HepG2 (cell line): Measurements from ENCODE around the gene HILPDA. TPM values are rescaled to one million over a fixed set of nuclear protein-coding genes. Genes with fewer than 3 reads are reported as not detected.

Experiments used
- ATAC-seq: fragments of 200-7000 bp; cut with Tn5 transposase; 3 replicates; pipeline ENCODE4 v1.9.1; 2020; ENCODE audit warnings: mild to moderate bottlenecking, moderate library complexity
- BruUV-seq: library from RNA; stranded (reverse); fragments of 400-500 nt; replicated peaks from 2 replicates; lab custom pipeline; 2021; lab: Mats Ljungman, UMichigan
- CTCF ChIA-PET: fragments of 300-600 bp; formaldehyde crosslinking; extraction: SDS; loops from one replicate; lab custom pipeline; 2021; ENCODE audit warnings: low total read pairs, inconsistent platforms, low intra/inter-chr PET ratio; lab: Yijun Ruan, JAX
- POLR2A ChIA-PET: fragments of 350-600 bp; sonication (Branson Sonifier 250); formaldehyde crosslinking; loops from one replicate; lab custom pipeline; 2020; ENCODE audit warnings: antibody characterized with exemption, inconsistent platforms; lab: Yijun Ruan, JAX
- DNase-seq: peaks from one replicate; pipeline ENCODE4 v3.0.0-alpha.2; 2015; ENCODE audit warnings: low spot score
- FAIRE-seq: peaks from 3 replicates; lab custom pipeline; 2011; peaks lifted over from hg19 to GRCh38; lab: Jason Lieb, UNC
- H2AFZ ChIP-seq: one replicate; pipeline ENCODE4 v1.6.1; 2011; ENCODE audit warnings: low read length, inconsistent platforms
- H3K27ac ChIP-seq: fragments of 300-600 bp; 3 replicates; pipeline ENCODE4 v1.8.0; 2011; ENCODE audit warnings: mixed run types, mild to moderate bottlenecking, mixed read lengths, low read length, inconsistent platforms; ENCODE audit not compliant: insufficient read depth; ENCODE audit errors: extremely low read length
- H3K27me3 ChIP-seq, 2 experiments: fragments of 200-600 bp in 1 of 2; 2 replicates in 1 of 2; 3 replicates in 1 of 2; pipeline versions ENCODE4 v1.6.0 to v1.8.0; 2011; ENCODE audit warnings: low read length in 2 of 2, mild to moderate bottlenecking in 2 of 2, moderate library complexity in 2 of 2, inconsistent platforms in 1 of 2; ENCODE audit not compliant: insufficient read depth in 2 of 2, control insufficient read depth in 1 of 2
- H3K36me3 ChIP-seq, 2 experiments: fragments of 200-600 bp in 1 of 2; replicated peaks in 1 of 2; 2 replicates in 1 of 2; 3 replicates in 1 of 2; pipeline versions ENCODE4 v1.5.1 to v1.8.0; 2011; ENCODE audit warnings: low read length in 2 of 2, inconsistent platforms in 1 of 2; ENCODE audit not compliant: insufficient read depth in 2 of 2, control insufficient read depth in 1 of 2
- H3K4me1 ChIP-seq: 2 replicates; pipeline ENCODE4 v1.5.1; 2012; ENCODE audit warnings: low read length, inconsistent platforms; ENCODE audit not compliant: insufficient read depth
- H3K4me2 ChIP-seq: 2 replicates; pipeline ENCODE4 v1.6.0; 2011; ENCODE audit warnings: low read depth, low read length, inconsistent platforms
- H3K4me3 ChIP-seq, 3 experiments: fragments of 200-600 bp in 1 of 3; sonication (generic), shearing (Covaris generic) in 1 of 3; replicated peaks in 1 of 3; 2 replicates each; pipeline ENCODE4 v1.5.1; 2011 to 2016; ENCODE audit warnings: low read length in 3 of 3, inconsistent platforms in 2 of 3, low read depth in 2 of 3, mild to moderate bottlenecking in 2 of 3, control low read depth in 1 of 3, mixed read lengths in 1 of 3; ENCODE audit not compliant: insufficient read depth in 1 of 3
- H3K79me2 ChIP-seq: one replicate; pipeline ENCODE4 v1.6.1; 2011; ENCODE audit warnings: low read length, inconsistent platforms; ENCODE audit not compliant: insufficient read depth
- H3K9ac ChIP-seq: 2 replicates; pipeline ENCODE4 v1.6.0; 2011; ENCODE audit warnings: mild to moderate bottlenecking, low read depth, low read length, inconsistent platforms; ENCODE audit not compliant: insufficient read depth
- H3K9me3 ChIP-seq: 2 replicates; pipeline ENCODE4 v1.5.1; 2012; ENCODE audit warnings: mild to moderate bottlenecking, low read length
- H4K20me1 ChIP-seq: 2 replicates; pipeline ENCODE4 v1.6.0; 2011; ENCODE audit warnings: inconsistent platforms, mild to moderate bottlenecking, low read length, moderate library complexity; ENCODE audit not compliant: insufficient read depth
- ARNT2 ChIP-seq: sonication (generic); formaldehyde crosslinking; IDR thresholded peaks from 2 replicates; pipeline ENCODE4 v1.8.0; 2022; ENCODE audit warnings: mild to moderate bottlenecking, low read depth, missing genetic modification reagents, moderate library complexity
- HNRNPL ChIP-seq: fragments of 200-400 bp; formaldehyde crosslinking; IDR thresholded peaks from 2 replicates; pipeline ENCODE4 v1.6.1; 2017; ENCODE audit warnings: mild to moderate bottlenecking, low read depth, low read length
- HOXA3 ChIP-seq: sonication (generic); formaldehyde crosslinking; IDR thresholded peaks from 2 replicates; pipeline ENCODE4 v1.5.0; 2020; ENCODE audit warnings: missing genetic modification reagents
- MTA3 ChIP-seq: sonication (generic); formaldehyde crosslinking; IDR thresholded peaks from 2 replicates; pipeline ENCODE4 v1.4.0; 2020; ENCODE audit warnings: missing genetic modification reagents
- NFYB ChIP-seq: sonication (generic); formaldehyde crosslinking; IDR thresholded peaks from 2 replicates; pipeline ENCODE4 v1.4.0; 2020; ENCODE audit warnings: missing genetic modification reagents
- RBM39 ChIP-seq: fragments of 200-400 bp; formaldehyde crosslinking; IDR thresholded peaks from one replicate; pipeline ENCODE4 v1.6.1; 2018; ENCODE audit warnings: antibody characterized with exemption, mild to moderate bottlenecking, low read depth, low read length; ENCODE audit not compliant: poor library complexity, severe bottlenecking
- TCF7 ChIP-seq: sonication (generic); IDR thresholded peaks from 2 replicates; pipeline ENCODE4 v1.6.1; 2016; ENCODE audit warnings: antibody characterized with exemption, low read depth
- THAP11 ChIP-seq: IDR thresholded peaks from 2 replicates; pipeline ENCODE4 v1.6.1; 2016; ENCODE audit warnings: missing biosample characterization, missing genetic modification reagents
- XBP1 ChIP-seq: sonication (generic); formaldehyde crosslinking; IDR thresholded peaks from 2 replicates; pipeline ENCODE4 v1.5.0; 2020; ENCODE audit warnings: missing genetic modification reagents
- YY1 ChIP-seq: IDR thresholded peaks from 2 replicates; pipeline ENCODE4 v1.6.1; 2011; ENCODE audit warnings: low read length, low read depth, moderate library complexity, mild to moderate bottlenecking; ENCODE audit not compliant: insufficient read depth, insufficient replicate concordance
- ZMAT3 ChIP-seq: sonication (generic); formaldehyde crosslinking; conservative IDR thresholded peaks from 2 replicates; pipeline ENCODE4 v1.7.0; 2021; ENCODE audit warnings: missing genetic modification reagents
- WGBS: methylation state at CpG from one replicate; pipeline ENCODE4 v1.1.6; 2017; ENCODE audit warnings: low lambda C conversion rate; 5-methylcytosine and 5-hydroxymethylcytosine counted together
- in situ Hi-C: cut with HindIII; loops from 2 replicates; pipeline ENCODE4 v1.10.0; 2017; ENCODE audit warnings: low pct_unique_long_range_greater_than_20kb; ENCODE audit not compliant: extremely low pct_ligation_motif_present
- intact Hi-C: fragments of 100-400 bp; cut with micrococcal nuclease; formaldehyde crosslinking; loops from one replicate; pipeline ENCODE4 v1.10.0; 2022; ENCODE audit not compliant: unreplicated experiment
- polyA plus RNA-seq, 8 experiments: library from polyadenylated mRNA; depleted of rRNA in 3 of 8; stranded (reverse) in 7 of 8; unstranded in 1 of 8; fragments of >200 nt; fragmentation: Illumina TruSeq in 4 of 8; extraction: Trizol in 4 of 8; gene quantifications; 2 replicates each; pipeline versions ENCODE4 v1.2.1 to v1.2.3, GENCODE V29; 2011 to 2016; ENCODE audit warnings: low read depth in 4 of 8, missing spikeins in 1 of 8, mixed read lengths in 1 of 8; ENCODE audit not compliant: insufficient read depth in 1 of 8
- total RNA-seq, 5 experiments: library from RNA; depleted of rRNA; stranded (reverse); fragments of >200 nt; fragmentation: Illumina TruSeq; extraction: Trizol; gene quantifications; 2 replicates each; pipeline ENCODE4 v1.2.3, GENCODE V29; 2016; ENCODE audit warnings: low read depth in 1 of 5
- TF ChIP-seq, protein P1 (sequence below): sonication (generic); formaldehyde crosslinking; IDR thresholded peaks from 2 replicates; pipeline ENCODE4 v1.5.1; 2020; ENCODE audit warnings: mild to moderate bottlenecking, missing genetic modification reagents, moderate library complexity
- TF ChIP-seq, protein P2 (sequence below): IDR thresholded peaks from 2 replicates; pipeline ENCODE4 v1.6.1; 2012; ENCODE audit warnings: low read depth, low read length, improper control_type of control experiment
- TF ChIP-seq, protein P3 (sequence below): IDR thresholded peaks from 2 replicates; pipeline ENCODE4 v1.6.1; 2016; ENCODE audit warnings: missing compliant biosample characterization, missing genetic modification reagents, borderline replicate concordance
- TF ChIP-seq, protein P4 (sequence below): IDR thresholded peaks from 2 replicates; pipeline ENCODE4 v1.6.1; 2012; ENCODE audit warnings: inconsistent platforms
- TF ChIP-seq, protein P5 (sequence below): sonication (generic); formaldehyde crosslinking; IDR thresholded peaks from 2 replicates; pipeline ENCODE4 v1.5.0; 2020; ENCODE audit warnings: mild to moderate bottlenecking, missing genetic modification reagents

Gene HILPDA
- total and polyA plus RNA-seq, 2 of the 13 experiments (the other 11 are each of a cell fraction or from before 2014, with no cell fraction given), result 11.1 to 44.0 TPM

DNA sequence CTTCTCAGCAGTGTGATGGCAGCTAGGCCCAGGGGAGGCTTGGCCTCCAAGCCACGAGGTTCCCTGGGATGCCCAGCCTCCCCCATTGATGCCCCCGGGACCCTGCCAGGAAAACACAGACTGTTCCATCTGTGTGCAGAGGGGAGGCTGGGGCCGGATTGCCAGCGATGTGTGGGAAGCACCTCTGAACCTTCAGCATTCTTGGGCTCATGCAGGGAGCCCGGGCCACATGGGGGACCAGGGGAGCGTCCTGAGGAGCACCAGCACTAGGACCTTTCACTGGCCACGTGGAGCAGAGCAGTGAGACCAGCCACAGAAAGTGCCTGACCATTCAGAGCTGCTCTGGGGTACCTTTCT lies 48.5 kb upstream of the HILPDA start:
- Histone ChIP-seq H3K36me3 (0 out of 5 replicates have a peak, but pooled peaks cover 0 to 4% of the 10 kb centered on the region in 2 experiments), H3K79me2 (no peaks in the 10 kb centered on the region), H3K4me1 (peaks cover 62% of the 10 kb centered on the region), H3K9me3 (no peaks in the 10 kb centered on the region), H3K4me3 (no peak overlapping the region; a peak in 1 of 6 replicates), H2AFZ (no peak overlapping the region), H4K20me1 (no peaks in the 10 kb centered on the region), H3K9ac (no peak overlapping the region), H3K27ac (no peak overlapping the region), H3K4me2 (peak overlapping the region; percentile 100; the same call in 1 of the 2 replicates), H3K27me3 (peaks cover 2 to 19% of the 10 kb centered on the region in 2 experiments; a peak in 2 of 5 replicates)
- no TSS peak for BruUV-seq
- no CpG with 5 or more reads among the region's 7 CpGs for WGBS
- intact Hi-C loops, result no loop called here
- ChIA-PET CTCF (no interaction called here), POLR2A (no interaction called here)
- in situ Hi-C loops, result no loop called here
- FAIRE-seq (no peak), DNase-seq (no peak), ATAC-seq (peak; percentile 0; the same call in 2 of the 3 replicates)
- no peak for TF ChIP-seq NFYB
- TF ChIP-seq TCF7, result no peak
- TF ChIP-seq, protein P1, sequence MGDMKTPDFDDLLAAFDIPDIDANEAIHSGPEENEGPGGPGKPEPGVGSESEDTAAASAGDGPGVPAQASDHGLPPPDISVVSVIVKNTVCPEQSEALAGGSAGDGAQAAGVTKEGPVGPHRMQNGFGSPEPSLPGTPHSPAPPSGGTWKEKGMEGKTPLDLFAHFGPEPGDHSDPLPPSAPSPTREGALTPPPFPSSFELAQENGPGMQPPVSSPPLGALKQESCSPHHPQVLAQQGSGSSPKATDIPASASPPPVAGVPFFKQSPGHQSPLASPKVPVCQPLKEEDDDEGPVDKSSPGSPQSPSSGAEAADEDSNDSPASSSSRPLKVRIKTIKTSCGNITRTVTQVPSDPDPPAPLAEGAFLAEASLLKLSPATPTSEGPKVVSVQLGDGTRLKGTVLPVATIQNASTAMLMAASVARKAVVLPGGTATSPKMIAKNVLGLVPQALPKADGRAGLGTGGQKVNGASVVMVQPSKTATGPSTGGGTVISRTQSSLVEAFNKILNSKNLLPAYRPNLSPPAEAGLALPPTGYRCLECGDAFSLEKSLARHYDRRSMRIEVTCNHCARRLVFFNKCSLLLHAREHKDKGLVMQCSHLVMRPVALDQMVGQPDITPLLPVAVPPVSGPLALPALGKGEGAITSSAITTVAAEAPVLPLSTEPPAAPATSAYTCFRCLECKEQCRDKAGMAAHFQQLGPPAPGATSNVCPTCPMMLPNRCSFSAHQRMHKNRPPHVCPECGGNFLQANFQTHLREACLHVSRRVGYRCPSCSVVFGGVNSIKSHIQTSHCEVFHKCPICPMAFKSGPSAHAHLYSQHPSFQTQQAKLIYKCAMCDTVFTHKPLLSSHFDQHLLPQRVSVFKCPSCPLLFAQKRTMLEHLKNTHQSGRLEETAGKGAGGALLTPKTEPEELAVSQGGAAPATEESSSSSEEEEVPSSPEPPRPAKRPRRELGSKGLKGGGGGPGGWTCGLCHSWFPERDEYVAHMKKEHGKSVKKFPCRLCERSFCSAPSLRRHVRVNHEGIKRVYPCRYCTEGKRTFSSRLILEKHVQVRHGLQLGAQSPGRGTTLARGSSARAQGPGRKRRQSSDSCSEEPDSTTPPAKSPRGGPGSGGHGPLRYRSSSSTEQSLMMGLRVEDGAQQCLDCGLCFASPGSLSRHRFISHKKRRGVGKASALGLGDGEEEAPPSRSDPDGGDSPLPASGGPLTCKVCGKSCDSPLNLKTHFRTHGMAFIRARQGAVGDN, result peak; percentile 26; the same call in 1 of the 2 replicates
- TF ChIP-seq, protein P2, sequence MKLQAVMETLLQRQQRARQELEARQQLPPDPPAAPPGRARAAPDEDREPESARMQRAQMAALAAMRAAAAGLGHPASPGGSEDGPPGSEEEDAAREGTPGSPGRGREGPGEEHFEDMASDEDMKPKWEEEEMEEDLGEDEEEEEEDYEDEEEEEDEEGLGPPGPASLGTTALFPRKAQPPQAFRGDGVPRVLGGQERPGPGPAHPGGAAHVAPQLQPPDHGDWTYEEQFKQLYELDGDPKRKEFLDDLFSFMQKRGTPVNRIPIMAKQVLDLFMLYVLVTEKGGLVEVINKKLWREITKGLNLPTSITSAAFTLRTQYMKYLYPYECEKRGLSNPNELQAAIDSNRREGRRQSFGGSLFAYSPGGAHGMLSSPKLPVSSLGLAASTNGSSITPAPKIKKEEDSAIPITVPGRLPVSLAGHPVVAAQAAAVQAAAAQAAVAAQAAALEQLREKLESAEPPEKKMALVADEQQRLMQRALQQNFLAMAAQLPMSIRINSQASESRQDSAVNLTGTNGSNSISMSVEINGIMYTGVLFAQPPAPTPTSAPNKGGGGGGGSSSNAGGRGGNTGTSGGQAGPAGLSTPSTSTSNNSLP, result no peak
- TF ChIP-seq XBP1, result no peak
- TF ChIP-seq, protein P3, sequence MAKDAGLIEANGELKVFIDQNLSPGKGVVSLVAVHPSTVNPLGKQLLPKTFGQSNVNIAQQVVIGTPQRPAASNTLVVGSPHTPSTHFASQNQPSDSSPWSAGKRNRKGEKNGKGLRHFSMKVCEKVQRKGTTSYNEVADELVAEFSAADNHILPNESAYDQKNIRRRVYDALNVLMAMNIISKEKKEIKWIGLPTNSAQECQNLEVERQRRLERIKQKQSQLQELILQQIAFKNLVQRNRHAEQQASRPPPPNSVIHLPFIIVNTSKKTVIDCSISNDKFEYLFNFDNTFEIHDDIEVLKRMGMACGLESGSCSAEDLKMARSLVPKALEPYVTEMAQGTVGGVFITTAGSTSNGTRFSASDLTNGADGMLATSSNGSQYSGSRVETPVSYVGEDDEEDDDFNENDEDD (CRISPR knock-in tag), result no peak
- TF ChIP-seq ARNT2 (CRISPR knock-in tag), result no peak
- TF ChIP-seq, protein P4, sequence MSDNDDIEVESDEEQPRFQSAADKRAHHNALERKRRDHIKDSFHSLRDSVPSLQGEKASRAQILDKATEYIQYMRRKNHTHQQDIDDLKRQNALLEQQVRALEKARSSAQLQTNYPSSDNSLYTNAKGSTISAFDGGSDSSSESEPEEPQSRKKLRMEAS, result 0 out of 2 replicates have a peak, but pooled peaks have one; percentile 39
- no peak for TF ChIP-seq MTA3
- TF ChIP-seq HOXA3 (CRISPR knock-in tag), result no peak
- no peak for TF ChIP-seq THAP11 (CRISPR knock-in tag)
- no peak for TF ChIP-seq ZMAT3 (CRISPR knock-in tag)
- TF ChIP-seq, protein P5, sequence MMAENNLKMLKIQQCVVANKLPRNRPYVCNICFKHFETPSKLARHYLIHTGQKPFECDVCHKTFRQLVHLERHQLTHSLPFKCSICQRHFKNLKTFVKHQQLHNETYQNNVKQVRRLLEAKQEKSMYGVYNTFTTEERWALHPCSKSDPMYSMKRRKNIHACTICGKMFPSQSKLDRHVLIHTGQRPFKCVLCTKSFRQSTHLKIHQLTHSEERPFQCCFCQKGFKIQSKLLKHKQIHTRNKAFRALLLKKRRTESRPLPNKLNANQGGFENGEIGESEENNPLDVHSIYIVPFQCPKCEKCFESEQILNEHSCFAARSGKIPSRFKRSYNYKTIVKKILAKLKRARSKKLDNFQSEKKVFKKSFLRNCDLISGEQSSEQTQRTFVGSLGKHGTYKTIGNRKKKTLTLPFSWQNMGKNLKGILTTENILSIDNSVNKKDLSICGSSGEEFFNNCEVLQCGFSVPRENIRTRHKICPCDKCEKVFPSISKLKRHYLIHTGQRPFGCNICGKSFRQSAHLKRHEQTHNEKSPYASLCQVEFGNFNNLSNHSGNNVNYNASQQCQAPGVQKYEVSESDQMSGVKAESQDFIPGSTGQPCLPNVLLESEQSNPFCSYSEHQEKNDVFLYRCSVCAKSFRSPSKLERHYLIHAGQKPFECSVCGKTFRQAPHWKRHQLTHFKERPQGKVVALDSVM, result peak; percentile 69; the same call in 1 of the 2 replicates
- no peak for TF ChIP-seq YY1
- TF ChIP-seq HNRNPL, result 0 out of 2 replicates have a peak, but pooled peaks have one; percentile 56
- no peak for TF ChIP-seq RBM39
